Memory B cell (primary cell): Measurements from ENCODE around the gene CRHR2.

Source experiments
- ATAC-seq: fragments of 150-1000 bp; cut with Tn5 transposase; 2 replicates; pipeline ENCODE4 v1.10.0; 2021; ENCODE audit warnings: low read depth, mild to moderate bottlenecking, moderate library complexity
- DNase-seq, 2 donors: peaks; one replicate each; pipeline ENCODE4 v3.0.0; 2022; ENCODE audit warnings: low spot score in 2 of 2
- H3K27ac Mint-ChIP-seq: one replicate; pipeline ENCODE4 v1.8.0; 2022; ENCODE audit warnings: mild to moderate bottlenecking, moderate library complexity, mixed read lengths
- H3K27me3 Mint-ChIP-seq: one replicate; pipeline ENCODE4 v1.8.0; 2022; ENCODE audit warnings: mixed read lengths
- H3K36me3 Mint-ChIP-seq: one replicate; pipeline ENCODE4 v1.8.0; 2022; ENCODE audit warnings: mild to moderate bottlenecking, mixed read lengths
- H3K4me1 Mint-ChIP-seq: one replicate; pipeline ENCODE4 v1.8.0; 2022; ENCODE audit warnings: mixed read lengths
- H3K4me3 Mint-ChIP-seq: one replicate; pipeline ENCODE4 v1.8.0; 2022; ENCODE audit warnings: mild to moderate bottlenecking, moderate library complexity, mixed read lengths
- H3K9me3 Mint-ChIP-seq: one replicate; pipeline ENCODE4 v1.8.0; 2022; ENCODE audit warnings: mixed read lengths

The CRHR2 gene

DNA sequence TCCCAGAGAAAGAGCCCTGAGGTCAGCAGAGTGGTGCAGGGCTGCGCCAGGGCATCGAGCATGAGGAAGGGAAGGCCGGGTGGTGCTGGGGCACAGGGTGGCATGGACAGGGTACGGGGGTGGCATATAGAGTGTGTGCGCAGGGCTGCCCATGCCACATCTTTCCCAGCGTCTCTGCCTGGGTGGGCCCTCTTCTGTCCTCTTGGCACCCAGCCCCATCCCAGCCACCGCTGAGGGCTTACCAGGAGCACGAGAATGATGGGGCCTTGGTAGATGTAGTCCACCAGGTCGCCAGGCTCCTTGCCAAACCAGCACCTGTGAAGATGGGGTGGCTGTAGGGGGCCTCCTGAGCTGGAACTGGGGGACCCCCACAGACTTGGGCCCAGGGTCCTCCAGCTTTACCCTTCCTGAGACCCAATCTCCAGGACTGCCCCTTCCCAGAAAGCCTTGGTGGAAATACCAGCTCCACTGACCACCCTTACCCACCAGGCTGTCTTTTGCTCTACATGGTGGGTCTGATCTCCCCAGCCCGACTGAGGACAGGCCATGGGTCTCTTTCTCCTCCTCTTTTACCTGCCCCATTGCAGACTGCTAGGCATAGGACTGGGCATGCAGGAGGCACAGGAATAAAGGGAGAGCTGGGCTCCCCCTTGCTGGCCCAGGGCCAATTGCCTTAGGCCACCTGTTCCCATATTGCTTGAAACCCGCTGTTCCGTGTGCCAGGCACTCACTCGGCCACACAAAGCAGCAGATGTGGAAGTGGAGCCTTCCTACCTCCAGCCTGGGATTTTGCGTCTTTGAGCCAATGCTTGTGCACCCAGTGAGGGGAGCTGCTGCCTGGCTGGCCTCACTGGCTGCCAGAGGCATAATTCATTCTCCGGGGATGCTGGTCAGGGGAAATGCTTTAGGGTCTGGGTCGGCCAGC, 21.7 kb downstream of the CRHR2 start:
- peaks cover 4% of the 10 kb centered on the region for H3K27me3 Mint-ChIP-seq
- no peaks in the 10 kb centered on the region for H3K36me3 Mint-ChIP-seq
- no peak overlapping the region for H3K27ac Mint-ChIP-seq
- H3K4me1 Mint-ChIP-seq, result no peaks in the 10 kb centered on the region
- DNase-seq (no peak), ATAC-seq (no peak)
- H3K9me3 Mint-ChIP-seq, result no peaks in the 10 kb centered on the region
- H3K4me3 Mint-ChIP-seq, result no peak overlapping the region

DNA sequence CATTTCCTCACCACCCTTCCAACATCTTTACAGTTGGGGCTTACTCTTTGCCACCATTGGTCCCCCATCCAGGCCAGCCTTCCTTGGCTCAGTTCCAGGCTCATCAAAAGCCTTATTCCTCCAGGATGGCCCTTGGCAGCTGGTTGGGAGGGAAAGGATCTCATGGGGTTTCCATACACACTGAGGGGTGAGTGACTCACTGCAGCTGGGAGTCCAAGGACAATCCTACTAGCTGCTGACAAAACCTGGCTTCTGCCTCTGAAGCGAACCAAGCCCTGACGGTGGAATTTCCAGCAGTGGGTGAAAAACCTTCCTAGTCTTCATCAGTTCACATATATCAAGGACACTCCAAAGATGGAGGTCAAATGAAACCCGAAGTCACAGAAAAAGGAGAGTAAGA, 22.9 kb downstream of the CRHR2 start:
- H3K36me3 Mint-ChIP-seq, result no peaks in the 10 kb centered on the region
- no peak overlapping the region for H3K27ac Mint-ChIP-seq
- ATAC-seq (no peak), DNase-seq (no peak)
- no peak overlapping the region for H3K4me3 Mint-ChIP-seq
- peaks cover 4% of the 10 kb centered on the region for H3K27me3 Mint-ChIP-seq
- H3K9me3 Mint-ChIP-seq, result no peaks in the 10 kb centered on the region
- no peaks in the 10 kb centered on the region for H3K4me1 Mint-ChIP-seq

DNA sequence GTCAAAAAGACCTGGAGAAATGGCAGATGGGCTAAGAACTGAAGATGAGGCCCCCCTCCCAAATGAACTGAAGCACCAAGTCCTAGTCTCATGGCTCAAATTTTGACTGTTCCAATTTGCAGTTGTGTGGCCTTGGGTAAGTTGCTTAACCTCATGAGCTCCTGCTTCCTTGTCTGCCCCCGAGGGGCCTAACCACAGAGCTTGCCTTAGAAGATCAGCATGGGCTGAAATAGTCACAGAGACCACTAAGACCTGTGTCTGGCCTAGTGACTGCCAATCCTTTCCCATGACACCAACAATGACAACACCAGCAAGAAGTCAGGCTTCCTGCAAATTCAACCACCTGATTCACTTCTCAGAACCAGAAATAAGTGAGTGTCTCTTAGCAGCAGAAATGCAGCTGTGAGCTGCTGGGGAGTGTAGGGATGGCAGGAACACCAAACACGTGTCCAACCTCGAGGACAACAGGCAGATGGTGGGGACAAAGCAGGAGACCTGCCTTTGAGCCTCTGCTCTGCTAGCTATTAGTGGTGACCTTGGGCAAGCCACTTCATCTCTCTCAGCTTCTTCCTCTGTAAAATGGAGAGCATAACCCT, 23.7 kb downstream of the CRHR2 start:
- no peak for DNase-seq
- no peaks in the 10 kb centered on the region for H3K36me3 Mint-ChIP-seq
- no peaks in the 10 kb centered on the region for H3K9me3 Mint-ChIP-seq
- H3K4me1 Mint-ChIP-seq, result no peaks in the 10 kb centered on the region
- no peak for ATAC-seq
- H3K4me3 Mint-ChIP-seq, result no peak overlapping the region
- no peak overlapping the region for H3K27ac Mint-ChIP-seq
- peaks cover 4% of the 10 kb centered on the region for H3K27me3 Mint-ChIP-seq

DNA sequence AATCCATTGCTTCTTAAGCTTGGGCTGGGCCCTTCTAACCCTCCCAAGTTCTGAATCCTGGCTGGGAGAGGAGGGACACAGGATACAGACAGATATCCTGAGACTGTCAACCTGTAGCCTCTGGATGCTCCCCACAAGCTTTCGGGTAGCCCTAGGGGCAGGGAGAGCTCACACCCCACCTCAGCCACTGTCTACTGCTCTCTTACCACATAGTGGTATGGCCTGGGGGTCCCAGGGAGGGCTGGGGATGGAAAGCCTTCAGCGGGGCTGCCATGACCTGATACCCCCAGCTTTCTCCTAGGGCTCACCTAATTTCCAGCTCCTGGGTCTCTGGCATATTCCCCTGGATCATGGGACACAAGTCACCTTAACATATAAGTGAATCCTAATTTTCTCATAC, 25.1 kb downstream of the CRHR2 start:
- H3K9me3 Mint-ChIP-seq, result no peaks in the 10 kb centered on the region
- H3K27ac Mint-ChIP-seq, result no peak overlapping the region
- H3K4me3 Mint-ChIP-seq, result no peak overlapping the region
- no peaks in the 10 kb centered on the region for H3K4me1 Mint-ChIP-seq
- H3K27me3 Mint-ChIP-seq, result peaks cover 2% of the 10 kb centered on the region
- ATAC-seq, result no peak
- DNase-seq, result no peak
- H3K36me3 Mint-ChIP-seq, result no peaks in the 10 kb centered on the region

GRCh38 chr7:30656006-30656957, 26.0 kb downstream of the CRHR2 start:
- Mint-ChIP-seq H3K36me3 (no peaks in the 10 kb centered on the region), H3K9me3 (no peaks in the 10 kb centered on the region), H3K27me3 (no peaks in the 10 kb centered on the region), H3K4me1 (no peaks in the 10 kb centered on the region), H3K27ac (no peak overlapping the region), H3K4me3 (no peak overlapping the region)
- DNase-seq (no peak), ATAC-seq (no peak)

DNA sequence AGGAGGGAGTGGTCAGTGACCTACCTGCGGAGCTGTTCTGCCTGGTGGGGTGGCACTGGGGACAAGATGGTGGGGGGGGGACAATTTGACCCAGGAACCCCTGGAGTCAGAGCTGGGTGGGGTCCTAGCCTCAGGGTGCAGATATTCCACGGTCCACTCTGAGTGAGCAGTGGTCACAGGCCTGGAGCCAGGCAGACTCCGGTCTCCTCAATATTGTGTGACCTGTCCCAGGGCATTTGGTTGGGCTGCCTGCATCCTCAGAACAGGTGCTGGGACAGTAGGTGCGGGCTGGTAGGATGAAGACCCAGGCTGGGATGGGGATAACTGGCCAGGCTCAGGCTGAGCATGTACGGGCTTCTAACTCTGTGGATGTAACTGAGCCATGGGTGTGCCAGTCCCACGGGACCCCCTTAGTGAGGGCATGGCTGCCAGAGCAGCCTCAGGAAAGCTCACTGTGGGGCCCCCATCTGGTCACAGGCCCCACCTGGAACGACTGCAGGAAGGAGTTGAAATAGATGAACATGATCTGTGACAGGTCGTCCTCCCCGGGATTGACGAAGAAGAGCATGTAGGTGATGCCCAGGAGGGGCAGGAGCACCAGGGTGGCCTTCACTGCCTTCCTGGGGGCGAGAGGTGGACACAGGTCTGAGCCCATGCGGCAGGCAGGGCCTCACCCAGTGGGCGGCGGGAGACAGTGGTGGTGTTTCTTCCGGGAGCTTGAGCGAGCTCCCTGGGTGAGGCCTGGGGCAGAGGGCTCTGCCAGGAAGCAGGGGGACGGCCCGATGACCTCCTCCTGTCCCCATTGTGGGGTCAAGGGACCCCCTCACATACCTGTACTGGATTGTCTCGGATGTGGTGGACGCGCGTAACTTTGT, 26.9 kb downstream of the CRHR2 start:
- H3K4me1 Mint-ChIP-seq, result no peaks in the 10 kb centered on the region
- no peaks in the 10 kb centered on the region for H3K9me3 Mint-ChIP-seq
- ATAC-seq, result no peak
- no peak overlapping the region for H3K27ac Mint-ChIP-seq
- no peaks in the 10 kb centered on the region for H3K27me3 Mint-ChIP-seq
- H3K4me3 Mint-ChIP-seq, result no peak overlapping the region
- DNase-seq, result no peak
- H3K36me3 Mint-ChIP-seq, result no peaks in the 10 kb centered on the region

GRCh38 chr7:30654296-30655090, 27.8 kb downstream of the CRHR2 start:
- ATAC-seq (no peak), DNase-seq (no peak)
- Mint-ChIP-seq H3K27ac (no peak overlapping the region), H3K36me3 (no peaks in the 10 kb centered on the region), H3K27me3 (no peaks in the 10 kb centered on the region), H3K4me1 (no peaks in the 10 kb centered on the region), H3K9me3 (no peaks in the 10 kb centered on the region), H3K4me3 (no peak overlapping the region)

- no peaks in the 10 kb centered on the region for H3K27me3 Mint-ChIP-seq
- no peaks in the 10 kb centered on the region for H3K9me3 Mint-ChIP-seq
- ATAC-seq (no peak), DNase-seq (no peak)
- H3K4me3 Mint-ChIP-seq, result no peak overlapping the region
- H3K36me3 Mint-ChIP-seq, result no peaks in the 10 kb centered on the region
- no peak overlapping the region for H3K27ac Mint-ChIP-seq
- no peaks in the 10 kb centered on the region for H3K4me1 Mint-ChIP-seq
Observed at GRCh38 chr7:30652698-30653641, 29.3 kb downstream of the CRHR2 start.

- H3K36me3 Mint-ChIP-seq, result no peaks in the 10 kb centered on the region
- no peaks in the 10 kb centered on the region for H3K4me1 Mint-ChIP-seq
- no peaks in the 10 kb centered on the region for H3K9me3 Mint-ChIP-seq
- DNase-seq (no peak), ATAC-seq (no peak)
- no peak overlapping the region for H3K27ac Mint-ChIP-seq
- H3K4me3 Mint-ChIP-seq, result no peak overlapping the region
- H3K27me3 Mint-ChIP-seq, result no peaks in the 10 kb centered on the region
Observed at GRCh38 chr7:30652132-30652531, 30.1 kb downstream of the CRHR2 start.

DNA sequence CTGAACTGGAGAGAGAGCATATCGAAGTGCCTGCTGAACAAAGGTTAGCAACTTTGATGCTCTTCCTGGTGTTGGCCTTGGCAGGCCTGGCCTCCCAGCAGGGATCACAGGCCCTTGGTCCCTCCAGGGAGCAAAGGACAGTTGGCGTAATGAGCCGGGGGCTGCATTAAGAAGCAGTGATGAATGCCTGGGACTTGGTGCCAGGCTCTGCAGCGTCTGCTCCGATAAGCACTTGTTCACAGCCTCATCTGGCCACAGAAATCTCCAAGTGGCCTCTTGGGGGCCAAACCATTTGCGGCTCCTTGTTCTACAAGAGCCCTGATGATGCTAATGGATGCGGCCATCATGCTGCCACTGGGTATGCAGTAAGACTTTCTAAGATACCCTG, 31.8 kb downstream of the CRHR2 start:
- Mint-ChIP-seq H3K27ac (no peak overlapping the region), H3K27me3 (no peaks in the 10 kb centered on the region), H3K4me3 (no peak overlapping the region), H3K36me3 (no peaks in the 10 kb centered on the region), H3K4me1 (no peaks in the 10 kb centered on the region), H3K9me3 (no peaks in the 10 kb centered on the region)
- DNase-seq, result no peak
- ATAC-seq, result no peak

DNA sequence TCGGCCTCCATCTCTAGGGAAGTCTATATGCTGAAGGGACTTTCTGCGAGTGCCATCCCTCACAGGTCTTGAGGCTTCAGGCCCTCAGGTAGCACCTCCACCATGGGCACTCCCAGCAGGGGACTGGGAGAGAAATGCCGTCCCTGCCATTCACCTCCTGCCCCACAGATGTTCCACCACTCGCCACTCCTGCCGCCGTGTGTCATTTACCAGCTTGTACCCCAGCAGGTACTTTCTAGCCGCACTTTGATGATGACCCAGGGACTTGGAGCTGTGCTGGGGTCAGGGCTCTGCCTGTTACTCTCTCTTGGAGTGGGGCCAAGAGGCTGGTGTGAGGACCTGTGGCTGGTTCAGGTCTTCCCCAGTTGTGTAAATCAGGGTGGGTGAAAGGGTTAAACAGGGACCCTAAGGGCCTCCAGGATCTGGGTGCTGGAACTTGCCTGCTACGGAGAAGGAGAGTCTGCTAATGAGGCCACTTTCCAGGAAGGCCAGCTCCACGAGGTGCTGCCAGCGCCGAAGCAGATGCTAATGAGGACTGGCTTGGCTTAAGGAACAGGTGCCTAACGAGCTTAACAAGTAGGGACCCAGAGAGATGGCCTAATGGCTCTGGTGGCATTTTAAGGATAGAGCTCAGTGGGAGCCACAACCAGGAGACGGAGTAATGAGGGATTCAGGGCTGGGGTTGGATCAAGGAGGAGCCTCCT, 32.4 kb downstream of the CRHR2 start:
- Mint-ChIP-seq H3K27me3 (no peaks in the 10 kb centered on the region), H3K4me1 (no peaks in the 10 kb centered on the region), H3K27ac (no peak overlapping the region), H3K36me3 (no peaks in the 10 kb centered on the region), H3K9me3 (no peaks in the 10 kb centered on the region), H3K4me3 (no peak overlapping the region)
- ATAC-seq (no peak), DNase-seq (no peak)
